ENCODE data around the gene CADM2. TPM values are rescaled to one million over a fixed set of nuclear protein-coding genes. Genes with fewer than 3 reads are reported as not detected.

CADM2 gene
- total and polyA plus RNA-seq, 8 donors: 0.28 to 4.6 (median 0.42) TPM

GRCh38 chr3:85455561-85456200, 496.9 kb downstream of the CADM2 start:
- no peak for TF ChIP-seq CTCF (IDR thresholded peaks at IDR 0.05)
- Histone ChIP-seq H3K4me3 (no peak overlapping the region), H3K27ac (no peak overlapping the region), H3K4me1 (no peaks in the 10 kb centered on the region), H3K9me3 (no peaks in the 10 kb centered on the region), H3K27me3 (no peaks in the 10 kb centered on the region), H3K36me3 (no peaks in the 10 kb centered on the region)
- ATAC-seq (no peak), FAIRE-seq (no peak), DNase-seq (no peak)
- WGBS, 2 donors: 43 to 49% methylated on average over 4 of the region's 4 CpGs
- intact Hi-C loops (cut with DNase I): no loop called here

DNA sequence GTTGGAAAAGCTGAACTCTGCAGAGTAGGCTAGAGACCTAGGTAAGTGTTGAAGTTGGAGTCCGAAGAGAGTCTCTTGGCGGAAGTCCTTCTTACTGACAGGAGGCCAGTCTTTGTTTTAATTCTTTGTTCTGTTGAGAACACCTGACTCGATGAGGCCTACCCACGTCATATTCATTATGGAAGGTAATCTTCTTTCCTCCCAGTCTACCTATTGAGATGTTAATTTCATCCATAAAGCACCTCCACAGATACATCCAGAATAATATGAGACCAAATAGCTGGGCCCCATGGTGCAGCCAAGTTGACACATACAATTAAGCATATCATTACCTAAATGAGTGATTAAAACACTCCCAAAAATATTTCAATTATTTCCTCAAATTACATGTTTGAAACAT, 515.5 kb downstream of the CADM2 start:
- intact Hi-C loops (cut with DNase I): no loop called here
- FAIRE-seq: no peak
- no peaks in the 10 kb centered on the region for H3K27me3 ChIP-seq

GRCh38 chr3:85475346-85475745, 516.6 kb downstream of the CADM2 start:
- ATAC-seq (no peak), FAIRE-seq (no peak), DNase-seq (no peak)
- Histone ChIP-seq H3K36me3 (no peaks in the 10 kb centered on the region), H3K27me3 (no peaks in the 10 kb centered on the region), H3K9me3 (no peaks in the 10 kb centered on the region), H3K4me3 (no peak overlapping the region), H3K4me1 (no peaks in the 10 kb centered on the region), H3K27ac (no peak overlapping the region)
- 85 to 86% methylated on average over 2 of the region's 2 CpGs for WGBS, 2 donors
- TF ChIP-seq CTCF (IDR thresholded peaks at IDR 0.05): no peak
- intact Hi-C loops (cut with DNase I): no loop called here

More for the DNA sequence above, 515.5 kb downstream of the CADM2 start:
- DNase-seq (no peak), ATAC-seq (no peak)
- no peaks in the 10 kb centered on the region for H3K36me3 ChIP-seq
- H3K9me3 ChIP-seq: no peaks in the 10 kb centered on the region
- 82 to 94% methylated on average over 4 of the region's 4 CpGs for whole genome bisulfite sequencing, 2 donors
- H3K4me3 ChIP-seq: no peak overlapping the region
- no peak overlapping the region for H3K27ac ChIP-seq
- TF ChIP-seq CTCF (IDR thresholded peaks at IDR 0.05): no peak
- H3K4me1 ChIP-seq: no peaks in the 10 kb centered on the region

GRCh38 chr3:85476891-85477495, 518.2 kb downstream of the CADM2 start:
- DNase-seq (no peak), FAIRE-seq (no peak), ATAC-seq (no peak)
- 29 to 45% methylated on average over 3 of the region's 3 CpGs for WGBS, 2 donors
- Histone ChIP-seq H3K9me3 (no peaks in the 10 kb centered on the region), H3K36me3 (no peaks in the 10 kb centered on the region), H3K4me1 (no peaks in the 10 kb centered on the region), H3K27ac (no peak overlapping the region), H3K27me3 (no peaks in the 10 kb centered on the region), H3K4me3 (no peak overlapping the region)
- no peak for TF ChIP-seq CTCF (IDR thresholded peaks at IDR 0.05)
- intact Hi-C loops (cut with DNase I): no loop called here

Data from pancreas (tissue), 10 donors.